ENCODE data around the gene WNT3A. TPM values are rescaled to one million over a fixed set of nuclear protein-coding genes. Genes with fewer than 3 reads are reported as not detected.

WNT3A gene
- total and polyA plus RNA-seq, 2 experiments from 2014 or later = 0.07 to 0.65 TPM

- Mint-ChIP-seq H3K9me3 (no peaks in the 10 kb centered on the region; the same call in 2 of the 3 replicates), H3K27me3 (ENCODE audit: insufficient read depth, low read depth, poor library complexity) (peaks cover 74% of the 10 kb centered on the region), H3K27ac (no peak overlapping the region), H3K36me3 (ENCODE audit: low read depth) (peaks cover 4% of the 10 kb centered on the region; the same call in 1 of the 3 replicates), H3K4me3 (peak overlapping the region; percentile 70), H3K4me1 (peaks cover 5% of the 10 kb centered on the region)
- DNase-seq (ENCODE audit: low spot score) = peak; percentile 42
- H2AFZ ChIP-seq = peak overlapping the region; percentile 90; the same call in 1 of the 2 replicates
- TF ChIP-seq EZH2 (IDR thresholded peaks at IDR 0.05; ENCODE audit: low read depth, unreplicated experiment) (peak; percentile 53), CREB1 (CRISPR knock-in tag; IDR thresholded peaks at IDR 0.05; ENCODE audit: low read depth) (peak; percentile 33; the same call in 1 of the 2 replicates), CTCF (conservative IDR thresholded peaks at IDR 0.05; ENCODE audit: low read depth in 2 of 2) (no peak)
- H3K27me3 ChIP-seq (ENCODE audit: insufficient read depth) = peaks cover 89% of the 10 kb centered on the region
- H3K4me1 ChIP-seq (ENCODE audit: insufficient read depth) = peaks cover 5% of the 10 kb centered on the region; the same call in 1 of the 2 replicates
- H3K79me2 ChIP-seq (replicated peaks; ENCODE audit: insufficient read depth) = no peaks in the 10 kb centered on the region
- H3K4me3 ChIP-seq = peak overlapping the region; percentile 90
- peak overlapping the region; percentile 75 for H3K4me2 ChIP-seq
- no peaks in the 10 kb centered on the region for H3K36me3 ChIP-seq (ENCODE audit: insufficient read depth)
- H3K9me2 ChIP-seq (ENCODE audit: insufficient read depth) = no peaks in the 10 kb centered on the region
- no peaks in the 10 kb centered on the region for H3F3A ChIP-seq (replicated peaks; ENCODE audit: low read depth)
- no peak; the same call in 2 of the 3 replicates for ATAC-seq
- H4K20me1 ChIP-seq (replicated peaks; ENCODE audit: insufficient read depth) = no peaks in the 10 kb centered on the region
- no peak overlapping the region for H3K27ac ChIP-seq (ENCODE audit: low read depth)
Measured at GRCh38 chr1:228058949-228059633, 52.3 kb downstream of the WNT3A start.

GRCh38 chr1:228059634-228060457 is 53.0 kb downstream of the WNT3A start:
- DNase-seq (ENCODE audit: low spot score) (peak; percentile 98), ATAC-seq (peak; percentile 81)
- Mint-ChIP-seq H3K4me1 (peaks cover 5% of the 10 kb centered on the region), H3K27ac (peak overlapping the region; percentile 67; the same call in 1 of the 2 replicates), H3K4me3 (peak overlapping the region; percentile 70), H3K36me3 (ENCODE audit: low read depth) (peaks cover 4% of the 10 kb centered on the region; the same call in 1 of the 3 replicates), H3K27me3 (ENCODE audit: insufficient read depth, low read depth, poor library complexity) (peaks cover 75% of the 10 kb centered on the region), H3K9me3 (no peaks in the 10 kb centered on the region; the same call in 2 of the 3 replicates)
- Histone ChIP-seq H3K27me3 (ENCODE audit: insufficient read depth) (peaks cover 91% of the 10 kb centered on the region), H3K9me2 (ENCODE audit: insufficient read depth) (no peaks in the 10 kb centered on the region), H2AFZ (peak overlapping the region; percentile 98), H3K79me2 (replicated peaks; ENCODE audit: insufficient read depth) (no peaks in the 10 kb centered on the region), H4K20me1 (replicated peaks; ENCODE audit: insufficient read depth) (no peaks in the 10 kb centered on the region), H3K4me3 (peak overlapping the region; percentile 90), H3K4me2 (peak overlapping the region; percentile 98), H3K36me3 (ENCODE audit: insufficient read depth) (no peaks in the 10 kb centered on the region), H3K4me1 (ENCODE audit: insufficient read depth) (peaks cover 5% of the 10 kb centered on the region; the same call in 1 of the 2 replicates), H3K27ac (ENCODE audit: low read depth) (0 out of 2 replicates have a peak overlapping the region, but pooled peaks have one; percentile 19), H3F3A (replicated peaks; ENCODE audit: low read depth) (no peaks in the 10 kb centered on the region)
- TF ChIP-seq STAT1 (IDR thresholded peaks at IDR 0.05; ENCODE audit: unreplicated experiment) (no peak), ZNF114 (CRISPR knock-in tag; IDR thresholded peaks at IDR 0.05) (no peak), CREB1 (CRISPR knock-in tag; IDR thresholded peaks at IDR 0.05; ENCODE audit: low read depth) (no peak), NANOG (IDR thresholded peaks at IDR 0.05; ENCODE audit: borderline replicate concordance) (no peak), POLR2AphosphoS5 (IDR thresholded peaks at IDR 0.05; ENCODE audit: low read depth) (peak; percentile 61), EZH2 (IDR thresholded peaks at IDR 0.05; ENCODE audit: low read depth, unreplicated experiment) (no peak)

All from GM23338 (cell line).